GM20000 (cell line): ENCODE data around the gene KIFAP3.
"Not testable (repeated sequence)": the region's sequence is repeated elsewhere in the genome, so short reads cannot be mapped to it uniquely, and the experiment has no call there.

Source experiments
- DNase-seq: peaks from one replicate; pipeline ENCODE4 v3.0.0; 2012; ENCODE audit warnings: low spot score
- CTCF ChIP-seq: IDR thresholded peaks from 2 replicates; pipeline ENCODE4 v1.5.1; 2012; ENCODE audit warnings: mild to moderate bottlenecking, control low read depth; ENCODE audit errors: extremely low read depth, missing control alignments

Gene KIFAP3

GRCh38 chr1:170086399-170087032, 12.0 kb upstream of the KIFAP3 start:
- TF ChIP-seq CTCF: no peak
- DNase-seq: no peak

GRCh38 chr1:170085091-170085490, 10.6 kb upstream of the KIFAP3 start:
- DNase-seq: no peak
- TF ChIP-seq CTCF: no peak

GRCh38 chr1:170078610-170079189, 4.2 kb upstream of the KIFAP3 start:
- no peak for TF ChIP-seq CTCF
- DNase-seq: no peak

- TF ChIP-seq CTCF: no peak
- DNase-seq: no peak
Measured at GRCh38 chr1:170077926-170078325, 3.4 kb upstream of the KIFAP3 start.

DNA sequence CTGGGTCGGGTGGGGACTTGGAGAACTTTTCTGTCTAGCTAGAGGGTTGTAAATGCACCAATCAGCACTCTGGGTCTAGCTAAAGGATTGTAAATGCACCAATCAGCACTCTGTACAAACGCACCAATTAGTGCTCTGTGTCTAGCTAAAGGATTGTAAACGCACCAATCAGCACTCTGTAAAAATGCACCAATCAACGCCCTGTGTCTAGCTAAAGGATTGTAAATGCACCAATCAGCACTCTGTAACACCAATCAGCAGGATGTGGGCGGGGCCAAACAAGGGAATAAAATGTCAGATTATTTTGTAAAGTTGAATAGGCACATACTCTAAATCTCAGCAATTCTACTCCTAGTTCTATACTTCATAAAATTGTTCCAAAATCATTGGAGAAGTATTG, 2.5 kb upstream of the KIFAP3 start:
- not testable (repeated sequence) for DNase-seq

DNA sequence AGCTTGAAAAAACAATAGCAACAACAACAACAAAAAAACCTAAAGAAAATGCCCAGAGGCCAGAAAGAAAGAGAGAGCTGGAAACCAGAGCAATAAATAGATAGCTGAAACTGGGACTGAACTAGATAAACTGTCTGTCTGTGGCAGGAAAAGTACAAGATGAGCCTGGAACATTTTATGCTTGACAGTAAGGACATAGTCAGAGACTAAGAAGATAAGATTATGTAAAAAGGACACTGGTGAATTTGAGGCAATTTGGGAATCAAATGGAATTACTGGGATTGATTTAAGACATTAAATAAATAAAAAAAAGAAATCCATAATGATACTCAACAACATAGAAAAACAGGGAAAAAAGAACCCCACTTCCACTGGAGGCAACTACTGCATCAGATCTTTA, 1.7 kb upstream of the KIFAP3 start:
- DNase-seq: no peak
- TF ChIP-seq CTCF: no peak

DNA sequence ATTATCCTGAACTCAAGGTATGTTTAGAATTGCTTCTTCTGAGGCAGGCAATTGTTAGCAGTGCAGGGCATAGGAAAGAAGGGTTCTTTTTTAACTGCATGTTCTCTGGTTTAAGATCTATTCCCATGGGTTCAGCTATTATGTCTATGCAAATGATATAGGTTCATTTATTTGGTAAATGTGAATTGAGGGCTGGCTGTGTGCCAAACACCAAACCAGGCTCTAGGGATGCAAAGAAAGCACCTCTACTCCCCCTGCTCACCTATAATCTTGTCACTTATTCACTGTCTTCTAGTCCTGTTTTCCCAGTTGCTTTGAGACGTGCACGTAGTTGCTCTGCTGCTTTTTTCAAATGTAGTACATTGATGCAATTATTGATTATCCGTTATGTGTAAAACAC, 691 bp upstream of the KIFAP3 start:
- TF ChIP-seq CTCF: no peak
- DNase-seq: no peak

- no peak for DNase-seq
- TF ChIP-seq CTCF: no peak
Measured at GRCh38 chr1:170073893-170074249, 624 bp downstream of the KIFAP3 start.
